SK-N-SH (cell line): ENCODE results near the gene NDUFB11. TPM values are rescaled to one million over a fixed set of nuclear protein-coding genes. Genes with fewer than 3 reads are reported as not detected.

Experiments
- CTCF ChIA-PET: fragments of 300-600, 350-600 bp; formaldehyde crosslinking; extraction: SDS; loops from one replicate; lab custom pipeline; 2021; lab: Yijun Ruan, JAX
- POLR2A ChIA-PET: fragments of 350-600 bp; sonication (Branson Sonifier 250); formaldehyde crosslinking; extraction: SDS; loops from one replicate; lab custom pipeline; 2020; ENCODE audit warnings: antibody characterized with exemption, inconsistent platforms; lab: Yijun Ruan, JAX
- DNase-seq: peaks from one replicate; pipeline ENCODE4 v3.0.0; 2012
- H2AFZ ChIP-seq: fragments of 200-600 bp; sonication (generic); 2 replicates; pipeline ENCODE4 v1.8.1; 2016; ENCODE audit warnings: antibody characterized with exemption, mild to moderate bottlenecking, low read depth
- H3F3A ChIP-seq: fragments of 200-600 bp; sonication (generic); replicated peaks from 2 replicates; pipeline ENCODE3; 2016; ENCODE audit warnings: antibody characterized with exemption, mild to moderate bottlenecking; ENCODE audit not compliant: insufficient read depth
- H3K27ac ChIP-seq, 2 experiments: fragments of 200-500 bp in 1 of 2; fragments of 200-600 bp in 1 of 2; sonication (Bioruptor generic) in 1 of 2; sonication (generic), shearing (Covaris generic) in 1 of 2; 2 replicates each; pipeline versions ENCODE4 v1.5.1 to v1.6.1; 2014 to 2016; ENCODE audit warnings: low read depth in 2 of 2, inconsistent platforms in 1 of 2, low read length in 1 of 2, mild to moderate bottlenecking in 1 of 2, mixed read lengths in 1 of 2
- H3K27me3 ChIP-seq: fragments of 200-600 bp; sonication (generic), shearing (Covaris generic); 2 replicates; pipeline ENCODE4 v1.6.1; 2016; ENCODE audit warnings: mixed run types; ENCODE audit not compliant: insufficient read depth
- H3K36me3 ChIP-seq, 2 experiments: fragments of 200-500 bp in 1 of 2; fragments of 200-600 bp in 1 of 2; sonication (Bioruptor generic) in 1 of 2; sonication (generic) in 1 of 2; replicated peaks in 1 of 2; 2 replicates each; pipeline versions ENCODE3 to v1.5.1; 2014 to 2016; ENCODE audit warnings: low read length in 1 of 2, mild to moderate bottlenecking in 1 of 2; ENCODE audit not compliant: insufficient read depth in 2 of 2, control insufficient read depth in 1 of 2
- H3K4me1 ChIP-seq, 2 experiments: fragments of 200-500 bp in 1 of 2; fragments of 200-600 bp in 1 of 2; sonication (Bioruptor generic) in 1 of 2; sonication (generic), shearing (Covaris generic) in 1 of 2; 2 replicates each; pipeline versions ENCODE4 v1.5.1 to v1.6.1; 2014 to 2016; ENCODE audit warnings: low read depth in 1 of 2, low read length in 1 of 2, mixed run types in 1 of 2; ENCODE audit not compliant: insufficient read depth in 2 of 2, control insufficient read depth in 1 of 2
- H3K4me2 ChIP-seq: fragments of 200-600 bp; sonication (generic), shearing (Covaris generic); 2 replicates; pipeline ENCODE4 v1.6.1; 2017; ENCODE audit warnings: mixed run types
- H3K4me3 ChIP-seq, 2 experiments: fragments of 200-500 bp in 1 of 2; fragments of 200-600 bp in 1 of 2; sonication (Bioruptor generic) in 1 of 2; sonication (generic), shearing (Covaris generic) in 1 of 2; 2 replicates each; pipeline versions ENCODE4 v1.5.1 to v1.8.1; 2014 to 2016; ENCODE audit warnings: low read depth in 2 of 2, inconsistent platforms in 1 of 2, low read length in 1 of 2, mild to moderate bottlenecking in 1 of 2, mixed read lengths in 1 of 2, moderate library complexity in 1 of 2
- H3K79me2 ChIP-seq: fragments of 200-600 bp; sonication (generic); 2 replicates; pipeline ENCODE4 v1.8.1; 2017; ENCODE audit warnings: mild to moderate bottlenecking; ENCODE audit not compliant: insufficient read depth
- H3K9ac ChIP-seq: fragments of 200-600 bp; sonication (generic); 2 replicates; pipeline ENCODE4 v1.6.1; 2017; ENCODE audit warnings: mixed run types
- H3K9me2 ChIP-seq: fragments of 200-600 bp; sonication (generic); 2 replicates; pipeline ENCODE4 v1.6.1; 2017; ENCODE audit warnings: mixed run types
- H3K9me3 ChIP-seq: fragments of 200-600 bp; sonication (generic); 2 replicates; pipeline ENCODE4 v1.6.1; 2017; ENCODE audit warnings: mixed run types, mild to moderate bottlenecking, moderate library complexity
- H4K20me1 ChIP-seq: fragments of 200-600 bp; sonication (generic); 2 replicates; pipeline ENCODE4 v1.6.1; 2017; ENCODE audit warnings: mild to moderate bottlenecking, mixed run types; ENCODE audit not compliant: insufficient read depth
- EP300 ChIP-seq, 2 experiments: IDR thresholded peaks; 2 replicates each; pipeline versions ENCODE4 v1.4.0 to v1.6.1; 2012; ENCODE audit warnings: borderline replicate concordance in 1 of 2, low read depth in 1 of 2, low read length in 1 of 2
- FOSL2 ChIP-seq: IDR thresholded peaks from 2 replicates; pipeline ENCODE4 v1.4.0; 2012; ENCODE audit warnings: low read depth, mild to moderate bottlenecking, moderate library complexity, borderline replicate concordance
- FOXJ3 ChIP-seq: sonication (generic); formaldehyde crosslinking; IDR thresholded peaks from 2 replicates; pipeline ENCODE4 v1.5.1; 2020; ENCODE audit warnings: mild to moderate bottlenecking, missing genetic modification reagents
- GABPA ChIP-seq: IDR thresholded peaks from 2 replicates; pipeline ENCODE4 v1.4.0; 2012; ENCODE audit warnings: low read depth, mild to moderate bottlenecking
- MEF2A ChIP-seq: IDR thresholded peaks from 2 replicates; pipeline ENCODE4 v1.4.0; 2012; ENCODE audit warnings: low read depth, borderline replicate concordance
- POLR2AphosphoS5 ChIP-seq: IDR thresholded peaks from 2 replicates; pipeline ENCODE4 v1.6.1; 2012; ENCODE audit warnings: low read depth, low read length
- RAD21 ChIP-seq: IDR thresholded peaks from 2 replicates; pipeline ENCODE4 v1.6.1; 2012; ENCODE audit warnings: mild to moderate bottlenecking, low read length
- RCOR1 ChIP-seq: fragments of 150-350 bp; IDR thresholded peaks from 2 replicates; pipeline ENCODE4 v1.6.1; 2017; ENCODE audit warnings: antibody characterized with exemption, low read length
- RFX5 ChIP-seq: IDR thresholded peaks from 2 replicates; pipeline ENCODE4 v1.6.1; 2012; ENCODE audit warnings: mild to moderate bottlenecking, improper control_type of control experiment, low read length
- RXRA ChIP-seq: IDR thresholded peaks from 2 replicates; pipeline ENCODE4 v1.4.0; 2012; ENCODE audit warnings: low read depth, mild to moderate bottlenecking, borderline replicate concordance
- SIN3A ChIP-seq: IDR thresholded peaks from 2 replicates; pipeline ENCODE4 v1.6.1; 2012; ENCODE audit warnings: low read depth, mild to moderate bottlenecking, low read length, moderate library complexity, borderline replicate concordance
- SMC3 ChIP-seq: IDR thresholded peaks from 2 replicates; pipeline ENCODE4 v1.6.1; 2012; ENCODE audit warnings: low read depth, low read length, improper control_type of control experiment
- TAF1 ChIP-seq: IDR thresholded peaks from 2 replicates; pipeline ENCODE4 v1.6.1; 2012; ENCODE audit warnings: low read depth, mild to moderate bottlenecking, low read length, moderate library complexity, borderline replicate concordance
- WGBS: methylation state at CpG from one replicate; pipeline ENCODE4 v1.1.6; 2017; ENCODE audit warnings: low lambda C conversion rate; 5-methylcytosine and 5-hydroxymethylcytosine counted together
- polyA plus RNA-seq, 3 experiments: library from polyadenylated mRNA; depleted of rRNA; stranded (reverse); fragments of >200 nt; gene quantifications; 2 replicates each; pipeline ENCODE4 v1.2.3, GENCODE V29; 2012
- TF ChIP-seq, protein P1 (sequence below): IDR thresholded peaks from 2 replicates; pipeline ENCODE4 v1.6.1; 2012; ENCODE audit warnings: mild to moderate bottlenecking, low read depth, low read length, moderate library complexity
- TF ChIP-seq, protein P2 (sequence below): IDR thresholded peaks from 2 replicates; pipeline ENCODE4; 2012
- TF ChIP-seq, protein P3 (sequence below): fragments of 200-600 bp; sonication (generic); IDR thresholded peaks from 2 replicates; pipeline ENCODE4 v1.6.1; 2017; ENCODE audit warnings: antibody characterized with exemption, mild to moderate bottlenecking, moderate library complexity
- TF ChIP-seq, protein P4 (sequence below): fragments of 150-350 bp; IDR thresholded peaks from 2 replicates; pipeline ENCODE4 v1.6.1; 2017; ENCODE audit warnings: antibody characterized with exemption, low read length, low read depth, borderline replicate concordance
- TF ChIP-seq, protein P5 (sequence below): fragments of 150-350 bp; IDR thresholded peaks from 2 replicates; pipeline ENCODE4 v1.6.1; 2016; ENCODE audit warnings: mild to moderate bottlenecking, low read depth, low read length
- TF ChIP-seq, protein P6 (sequence below): IDR thresholded peaks from 2 replicates; pipeline ENCODE4 v1.4.0; 2012; ENCODE audit warnings: low read depth, borderline replicate concordance

NDUFB11 gene
- polyA plus RNA-seq, 1 of the 3 experiments (the other 2 are of a cell fraction), result 107 TPM

DNA sequence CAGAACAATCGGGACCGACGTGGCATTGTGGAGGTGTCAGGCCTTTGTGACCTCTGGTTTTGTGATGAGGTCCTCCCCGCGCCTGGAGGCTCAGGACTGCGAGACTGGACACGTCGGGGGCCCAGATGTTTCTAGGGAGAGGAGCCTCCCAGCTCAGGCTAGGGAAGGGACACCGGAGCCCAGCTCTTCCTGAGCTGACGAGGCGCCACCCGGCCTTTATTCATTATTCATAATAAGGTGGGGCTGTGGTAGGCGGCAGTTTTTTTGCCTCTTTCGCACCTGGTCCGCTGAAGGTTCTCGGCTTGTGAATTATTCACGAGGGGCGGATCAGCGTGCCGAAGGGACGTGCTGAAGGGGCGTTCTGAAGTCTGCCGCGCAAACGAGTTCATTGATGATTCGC lies 46.8 kb upstream of the NDUFB11 start (continued):
- TF ChIP-seq, protein P1, sequence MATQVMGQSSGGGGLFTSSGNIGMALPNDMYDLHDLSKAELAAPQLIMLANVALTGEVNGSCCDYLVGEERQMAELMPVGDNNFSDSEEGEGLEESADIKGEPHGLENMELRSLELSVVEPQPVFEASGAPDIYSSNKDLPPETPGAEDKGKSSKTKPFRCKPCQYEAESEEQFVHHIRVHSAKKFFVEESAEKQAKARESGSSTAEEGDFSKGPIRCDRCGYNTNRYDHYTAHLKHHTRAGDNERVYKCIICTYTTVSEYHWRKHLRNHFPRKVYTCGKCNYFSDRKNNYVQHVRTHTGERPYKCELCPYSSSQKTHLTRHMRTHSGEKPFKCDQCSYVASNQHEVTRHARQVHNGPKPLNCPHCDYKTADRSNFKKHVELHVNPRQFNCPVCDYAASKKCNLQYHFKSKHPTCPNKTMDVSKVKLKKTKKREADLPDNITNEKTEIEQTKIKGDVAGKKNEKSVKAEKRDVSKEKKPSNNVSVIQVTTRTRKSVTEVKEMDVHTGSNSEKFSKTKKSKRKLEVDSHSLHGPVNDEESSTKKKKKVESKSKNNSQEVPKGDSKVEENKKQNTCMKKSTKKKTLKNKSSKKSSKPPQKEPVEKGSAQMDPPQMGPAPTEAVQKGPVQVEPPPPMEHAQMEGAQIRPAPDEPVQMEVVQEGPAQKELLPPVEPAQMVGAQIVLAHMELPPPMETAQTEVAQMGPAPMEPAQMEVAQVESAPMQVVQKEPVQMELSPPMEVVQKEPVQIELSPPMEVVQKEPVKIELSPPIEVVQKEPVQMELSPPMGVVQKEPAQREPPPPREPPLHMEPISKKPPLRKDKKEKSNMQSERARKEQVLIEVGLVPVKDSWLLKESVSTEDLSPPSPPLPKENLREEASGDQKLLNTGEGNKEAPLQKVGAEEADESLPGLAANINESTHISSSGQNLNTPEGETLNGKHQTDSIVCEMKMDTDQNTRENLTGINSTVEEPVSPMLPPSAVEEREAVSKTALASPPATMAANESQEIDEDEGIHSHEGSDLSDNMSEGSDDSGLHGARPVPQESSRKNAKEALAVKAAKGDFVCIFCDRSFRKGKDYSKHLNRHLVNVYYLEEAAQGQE, result no peak

DNA sequence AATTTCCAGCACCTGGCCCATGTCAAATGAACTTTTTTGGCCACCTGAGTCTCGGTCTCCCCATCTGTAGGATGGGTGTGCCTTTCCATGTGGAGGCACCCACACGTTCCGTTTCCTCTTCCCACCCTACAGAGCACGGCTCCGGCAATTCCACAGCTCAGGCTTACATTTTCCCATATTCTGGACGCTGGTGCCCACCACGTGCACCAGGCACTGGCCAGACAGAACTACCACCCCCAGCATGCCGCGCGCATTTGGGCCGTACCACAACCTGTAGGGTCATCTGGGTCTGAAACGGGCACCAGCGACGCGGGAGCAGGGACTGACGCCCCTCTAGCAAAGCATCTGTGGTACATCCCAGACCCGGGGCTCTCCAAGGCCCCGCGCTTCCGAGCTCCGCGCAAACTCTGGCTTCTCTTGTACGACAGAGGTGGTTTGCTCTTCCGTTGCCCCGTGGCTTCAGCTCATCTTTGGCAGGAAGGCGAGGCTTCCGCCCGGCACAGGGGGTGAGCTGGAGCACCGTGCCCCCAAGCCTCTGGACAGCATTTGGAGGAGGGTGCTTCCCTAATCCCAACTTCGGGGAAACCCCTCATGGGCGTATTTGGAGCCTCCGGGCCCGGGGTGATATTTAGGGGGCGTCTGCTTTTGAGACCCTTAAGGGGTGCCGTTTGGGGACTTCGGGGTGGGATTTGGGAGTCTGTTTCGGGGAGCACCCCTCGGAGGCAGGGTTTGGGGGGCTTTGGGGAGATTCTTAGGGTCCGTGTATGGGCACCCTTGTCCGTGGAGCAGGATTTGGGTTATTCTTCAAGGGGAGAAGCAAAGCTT lies 46.2 kb upstream of the NDUFB11 start:
- Histone ChIP-seq H3K4me1 (peaks cover 9 to 13% of the 10 kb centered on the region in 2 experiments; a peak in 2 of 4 replicates), H3K4me2 (peak overlapping the region; percentile 83), H3K9me2 (no peaks in the 10 kb centered on the region), H3K4me3 (peak overlapping the region; percentile 58 to 72), H2AFZ (peak overlapping the region; percentile 83), H3K9ac (peak overlapping the region; percentile 67), H3K9me3 (no peaks in the 10 kb centered on the region), H3K27ac (peak overlapping the region; percentile 27 to 40; a peak in 3 of 4 replicates), H3K79me2 (peaks cover 31% of the 10 kb centered on the region), H3F3A (no peaks in the 10 kb centered on the region), H3K27me3 (peaks cover 14% of the 10 kb centered on the region; the same call in 1 of the 2 replicates), H3K36me3 (peaks cover under 1 to 2% of the 10 kb centered on the region in 2 experiments), H4K20me1 (peaks cover 13% of the 10 kb centered on the region)
- peak; percentile 95 for DNase-seq
- ChIA-PET CTCF (interaction anchor here (1.6 to 4.0 kb wide), 3 partner anchors 14 to 333 kb away, joined by 3 to 29 read pairs (median 19); no protein-coding TSS in a partner anchor), POLR2A (interaction anchor here (0.6 to 1.4 kb wide), 3 partner anchors 46 to 333 kb away, joined by 3 to 4 read pairs (median 3); partner anchors contain the start of genes NDUFB11 and RBM10)
- WGBS, result 8% methylated on average over 14 of the region's 40 CpGs
- TF ChIP-seq MEF2A (no peak), TAF1 (peak; percentile 69; the same call in 1 of the 2 replicates), SIN3A (peak; percentile 28; the same call in 1 of the 2 replicates), FOSL2 (no peak), RCOR1 (peak; percentile 25; the same call in 1 of the 2 replicates), RXRA (no peak), EP300 (IDR thresholded peaks at IDR 0.05; ENCODE audit: borderline replicate concordance in 1 of 2, low read depth in 1 of 2, low read length in 1 of 2) (peak in 1 of 2 experiments; percentile 52; a peak in 1 of 4 replicates), SMC3 (no peak), POLR2AphosphoS5 (peak; percentile 74; the same call in 1 of the 2 replicates), FOXJ3 (CRISPR knock-in tag) (no peak), RAD21 (no peak), RFX5 (no peak), GABPA (no peak)
- TF ChIP-seq, protein P2, sequence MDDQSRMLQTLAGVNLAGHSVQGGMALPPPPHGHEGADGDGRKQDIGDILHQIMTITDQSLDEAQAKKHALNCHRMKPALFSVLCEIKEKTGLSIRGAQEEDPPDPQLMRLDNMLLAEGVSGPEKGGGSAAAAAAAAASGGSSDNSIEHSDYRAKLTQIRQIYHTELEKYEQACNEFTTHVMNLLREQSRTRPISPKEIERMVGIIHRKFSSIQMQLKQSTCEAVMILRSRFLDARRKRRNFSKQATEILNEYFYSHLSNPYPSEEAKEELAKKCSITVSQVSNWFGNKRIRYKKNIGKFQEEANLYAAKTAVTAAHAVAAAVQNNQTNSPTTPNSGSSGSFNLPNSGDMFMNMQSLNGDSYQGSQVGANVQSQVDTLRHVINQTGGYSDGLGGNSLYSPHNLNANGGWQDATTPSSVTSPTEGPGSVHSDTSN, result no peak
- TF ChIP-seq, protein P3, sequence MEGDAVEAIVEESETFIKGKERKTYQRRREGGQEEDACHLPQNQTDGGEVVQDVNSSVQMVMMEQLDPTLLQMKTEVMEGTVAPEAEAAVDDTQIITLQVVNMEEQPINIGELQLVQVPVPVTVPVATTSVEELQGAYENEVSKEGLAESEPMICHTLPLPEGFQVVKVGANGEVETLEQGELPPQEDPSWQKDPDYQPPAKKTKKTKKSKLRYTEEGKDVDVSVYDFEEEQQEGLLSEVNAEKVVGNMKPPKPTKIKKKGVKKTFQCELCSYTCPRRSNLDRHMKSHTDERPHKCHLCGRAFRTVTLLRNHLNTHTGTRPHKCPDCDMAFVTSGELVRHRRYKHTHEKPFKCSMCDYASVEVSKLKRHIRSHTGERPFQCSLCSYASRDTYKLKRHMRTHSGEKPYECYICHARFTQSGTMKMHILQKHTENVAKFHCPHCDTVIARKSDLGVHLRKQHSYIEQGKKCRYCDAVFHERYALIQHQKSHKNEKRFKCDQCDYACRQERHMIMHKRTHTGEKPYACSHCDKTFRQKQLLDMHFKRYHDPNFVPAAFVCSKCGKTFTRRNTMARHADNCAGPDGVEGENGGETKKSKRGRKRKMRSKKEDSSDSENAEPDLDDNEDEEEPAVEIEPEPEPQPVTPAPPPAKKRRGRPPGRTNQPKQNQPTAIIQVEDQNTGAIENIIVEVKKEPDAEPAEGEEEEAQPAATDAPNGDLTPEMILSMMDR, result no peak
- TF ChIP-seq, protein P4, sequence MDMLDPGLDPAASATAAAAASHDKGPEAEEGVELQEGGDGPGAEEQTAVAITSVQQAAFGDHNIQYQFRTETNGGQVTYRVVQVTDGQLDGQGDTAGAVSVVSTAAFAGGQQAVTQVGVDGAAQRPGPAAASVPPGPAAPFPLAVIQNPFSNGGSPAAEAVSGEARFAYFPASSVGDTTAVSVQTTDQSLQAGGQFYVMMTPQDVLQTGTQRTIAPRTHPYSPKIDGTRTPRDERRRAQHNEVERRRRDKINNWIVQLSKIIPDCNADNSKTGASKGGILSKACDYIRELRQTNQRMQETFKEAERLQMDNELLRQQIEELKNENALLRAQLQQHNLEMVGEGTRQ, result no peak
- TF ChIP-seq, protein P5, sequence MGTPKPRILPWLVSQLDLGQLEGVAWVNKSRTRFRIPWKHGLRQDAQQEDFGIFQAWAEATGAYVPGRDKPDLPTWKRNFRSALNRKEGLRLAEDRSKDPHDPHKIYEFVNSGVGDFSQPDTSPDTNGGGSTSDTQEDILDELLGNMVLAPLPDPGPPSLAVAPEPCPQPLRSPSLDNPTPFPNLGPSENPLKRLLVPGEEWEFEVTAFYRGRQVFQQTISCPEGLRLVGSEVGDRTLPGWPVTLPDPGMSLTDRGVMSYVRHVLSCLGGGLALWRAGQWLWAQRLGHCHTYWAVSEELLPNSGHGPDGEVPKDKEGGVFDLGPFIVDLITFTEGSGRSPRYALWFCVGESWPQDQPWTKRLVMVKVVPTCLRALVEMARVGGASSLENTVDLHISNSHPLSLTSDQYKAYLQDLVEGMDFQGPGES, result no peak
- TF ChIP-seq, protein P6, sequence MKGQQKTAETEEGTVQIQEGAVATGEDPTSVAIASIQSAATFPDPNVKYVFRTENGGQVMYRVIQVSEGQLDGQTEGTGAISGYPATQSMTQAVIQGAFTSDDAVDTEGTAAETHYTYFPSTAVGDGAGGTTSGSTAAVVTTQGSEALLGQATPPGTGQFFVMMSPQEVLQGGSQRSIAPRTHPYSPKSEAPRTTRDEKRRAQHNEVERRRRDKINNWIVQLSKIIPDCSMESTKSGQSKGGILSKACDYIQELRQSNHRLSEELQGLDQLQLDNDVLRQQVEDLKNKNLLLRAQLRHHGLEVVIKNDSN, result peak; percentile 69; the same call in 1 of the 2 replicates
